GM23338 (cell line): Measurements from ENCODE around the gene TEKT3. TPM values are rescaled to one million over a fixed set of nuclear protein-coding genes. Genes with fewer than 3 reads are reported as not detected.
A peak's percentile ranks its signal among the peaks of the same experiment; 100 is the strongest.

ENCODE experiments used
- ATAC-seq: fragments of 200-7000 bp; cut with Tn5 transposase; 3 replicates; pipeline ENCODE4 v1.9.1; 2020
- DNase-seq: peaks from one replicate; pipeline ENCODE4 v3.0.0-alpha.2; 2015; ENCODE audit warnings: low spot score
- H2AFZ ChIP-seq: fragments of 200-600 bp; sonication (generic); 2 replicates; pipeline ENCODE4 v1.8.0; 2016; ENCODE audit warnings: antibody characterized with exemption, mild to moderate bottlenecking, moderate library complexity
- H3F3A ChIP-seq: fragments of 200-600 bp; sonication (generic); replicated peaks from 2 replicates; pipeline ENCODE4 v1.8.0; 2017; ENCODE audit warnings: antibody characterized with exemption, mixed run types, low read depth
- H3K27ac ChIP-seq: fragments of 200-600 bp; sonication (generic); 2 replicates; pipeline ENCODE4 v1.6.1; 2016; ENCODE audit warnings: low read depth
- H3K27me3 ChIP-seq: fragments of 200-600 bp; sonication (generic); 2 replicates; pipeline ENCODE4 v1.8.0; 2016; ENCODE audit warnings: mild to moderate bottlenecking, mixed run types, moderate library complexity; ENCODE audit not compliant: insufficient read depth
- H3K36me3 ChIP-seq: fragments of 200-600 bp; sonication (generic); 2 replicates; pipeline ENCODE4 v1.8.0; 2016; ENCODE audit warnings: mild to moderate bottlenecking; ENCODE audit not compliant: insufficient read depth
- H3K4me1 ChIP-seq: fragments of 200-600 bp; sonication (generic); 2 replicates; pipeline ENCODE4 v1.8.0; 2016; ENCODE audit warnings: mild to moderate bottlenecking, moderate library complexity; ENCODE audit not compliant: insufficient read depth
- H3K4me2 ChIP-seq: fragments of 200-600 bp; sonication (generic); 2 replicates; pipeline ENCODE4 v1.7.1; 2017; ENCODE audit warnings: mixed run types
- H3K4me3 ChIP-seq: fragments of 200-600 bp; sonication (generic); 2 replicates; pipeline ENCODE4 v1.6.1; 2016; ENCODE audit warnings: mixed run types
- H3K79me2 ChIP-seq: fragments of 200-600 bp; sonication (generic); replicated peaks from 2 replicates; pipeline ENCODE4 v1.8.0; 2017; ENCODE audit warnings: mild to moderate bottlenecking; ENCODE audit not compliant: insufficient read depth
- H3K9me2 ChIP-seq: fragments of 200-600 bp; sonication (generic); 2 replicates; pipeline ENCODE4 v1.8.0; 2017; ENCODE audit not compliant: insufficient read depth
- H4K20me1 ChIP-seq: fragments of 200-600 bp; sonication (generic); replicated peaks from 2 replicates; pipeline ENCODE4 v1.8.0; 2017; ENCODE audit warnings: mild to moderate bottlenecking; ENCODE audit not compliant: insufficient read depth
- H3K27ac Mint-ChIP-seq: 2 replicates; pipeline ENCODE4 v1.8.0; 2020; ENCODE audit warnings: inconsistent platforms, mild to moderate bottlenecking, moderate library complexity, mixed read lengths
- H3K27me3 Mint-ChIP-seq: 3 replicates; pipeline ENCODE4 v1.8.0; 2022; ENCODE audit warnings: low read depth, mild to moderate bottlenecking, moderate library complexity, mixed read lengths, inconsistent platforms; ENCODE audit not compliant: insufficient read depth, poor library complexity
- H3K36me3 Mint-ChIP-seq: 3 replicates; pipeline ENCODE4 v1.8.0; 2021; ENCODE audit warnings: low read depth, mild to moderate bottlenecking, inconsistent platforms, moderate library complexity, mixed read lengths
- H3K4me1 Mint-ChIP-seq: 3 replicates; pipeline ENCODE4 v1.8.0; 2020; ENCODE audit warnings: mild to moderate bottlenecking, inconsistent platforms, mixed read lengths
- H3K4me3 Mint-ChIP-seq: 3 replicates; pipeline ENCODE4 v1.8.0; 2021; ENCODE audit warnings: moderate library complexity, mild to moderate bottlenecking, inconsistent platforms, mixed read lengths
- H3K9me3 Mint-ChIP-seq: 3 replicates; pipeline ENCODE4 v1.8.0; 2020; ENCODE audit warnings: moderate library complexity, mild to moderate bottlenecking, inconsistent platforms, mixed read lengths
- CREB1 ChIP-seq: fragments of 250-450 bp; sonication (Bioruptor Pico); IDR thresholded peaks from 2 replicates; pipeline ENCODE4 v1.5.0; 2020; ENCODE audit warnings: low read depth, mild to moderate bottlenecking, moderate library complexity
- EZH2phosphoT487 ChIP-seq: fragments of 200-600 bp; sonication (generic); IDR thresholded peaks from one replicate; pipeline ENCODE4 v1.8.1; 2018; ENCODE audit warnings: antibody characterized with exemption; ENCODE audit not compliant: unreplicated experiment
- JUNB ChIP-seq: IDR thresholded peaks from one replicate; pipeline ENCODE4 v1.6.1; 2016; ENCODE audit warnings: antibody characterized with exemption; ENCODE audit not compliant: unreplicated experiment
- NANOG ChIP-seq: IDR thresholded peaks from 2 replicates; pipeline ENCODE4 v1.6.1; 2016; ENCODE audit warnings: antibody characterized with exemption, borderline replicate concordance
- POLR2AphosphoS5 ChIP-seq: IDR thresholded peaks from 2 replicates; pipeline ENCODE4 v1.6.1; 2016; ENCODE audit warnings: antibody characterized with exemption, low read depth
- ZNF331 ChIP-seq: fragments of 250-450 bp; sonication (Bioruptor Pico); IDR thresholded peaks from 2 replicates; pipeline ENCODE4 v1.5.0; 2020; ENCODE audit warnings: low read depth, mild to moderate bottlenecking, moderate library complexity
- polyA plus RNA-seq: library from polyadenylated mRNA; unstranded; fragments of >200 nt; fragmentation: Nextera tagmentation; extraction: Ambion mirVana; gene quantifications from 2 replicates; pipeline ENCODE4 v1.2.1, GENCODE V29; 2016
- total RNA-seq: library from RNA; depleted of rRNA; stranded (reverse); fragments of >200 nt; shearing (Covaris generic); gene quantifications from 2 replicates; pipeline ENCODE4 v1.2.3, GENCODE V29; 2014
- TF ChIP-seq, protein P1 (sequence below): IDR thresholded peaks from one replicate; pipeline ENCODE4 v1.6.1; 2018; ENCODE audit warnings: antibody characterized with exemption; ENCODE audit not compliant: unreplicated experiment
- TF ChIP-seq, protein P2 (sequence below): IDR thresholded peaks from 2 replicates; pipeline ENCODE4 v1.6.1; 2016; ENCODE audit warnings: antibody characterized with exemption
- TF ChIP-seq, protein P3 (sequence below), 2 experiments: fragments of 200-600 bp in 1 of 2; sonication (generic) in 1 of 2; conservative IDR thresholded peaks; 2 replicates each; pipeline versions ENCODE4 v1.5.1 to v1.6.1; 2016 to 2017; ENCODE audit warnings: antibody characterized with exemption in 2 of 2, low read depth in 2 of 2, mild to moderate bottlenecking in 2 of 2, moderate library complexity in 1 of 2

TEKT3 gene
- total and polyA plus RNA-seq, 2 experiments from 2014 or later: 1.6 to 2.0 TPM

DNA sequence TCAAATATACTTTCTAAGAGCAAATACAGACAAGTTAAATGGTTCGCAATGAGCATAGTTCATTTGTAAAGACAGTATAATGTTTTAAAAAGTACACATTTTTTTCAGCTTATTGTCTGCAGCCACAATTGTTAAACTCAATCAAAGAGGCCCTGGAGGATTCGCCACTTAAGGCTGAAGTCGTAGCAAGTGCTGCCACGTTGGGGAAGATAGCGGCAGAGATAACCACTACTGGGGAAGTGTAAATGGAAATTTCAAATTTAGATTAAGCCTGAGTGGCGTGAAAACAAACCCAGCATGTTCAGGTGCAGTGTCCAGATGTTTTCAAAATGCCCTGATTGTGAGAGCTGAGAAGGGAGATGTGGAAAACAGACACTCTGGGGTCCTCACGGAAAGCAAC, 84.7 kb downstream of the TEKT3 start:
- peak overlapping the region; percentile 92; the same call in 1 of the 2 replicates for H2AFZ ChIP-seq
- H3K79me2 ChIP-seq: no peaks in the 10 kb centered on the region
- no peak overlapping the region for H3K4me3 ChIP-seq
- DNase-seq: no peak
- H3K9me2 ChIP-seq: peaks cover 3% of the 10 kb centered on the region; the same call in 1 of the 2 replicates
- no peak overlapping the region for H3K4me2 ChIP-seq
- peaks cover 2% of the 10 kb centered on the region; the same call in 1 of the 2 replicates for H3K4me1 ChIP-seq
- ATAC-seq: no peak
- peaks cover 45% of the 10 kb centered on the region for H3K27me3 ChIP-seq
- no peaks in the 10 kb centered on the region; the same call in 2 of the 3 replicates for H3K9me3 Mint-ChIP-seq
- H3K27ac Mint-ChIP-seq: no peak overlapping the region
- TF ChIP-seq NANOG (no peak), JUNB (no peak), ZNF331 (no peak)
- TF ChIP-seq, protein P1, sequence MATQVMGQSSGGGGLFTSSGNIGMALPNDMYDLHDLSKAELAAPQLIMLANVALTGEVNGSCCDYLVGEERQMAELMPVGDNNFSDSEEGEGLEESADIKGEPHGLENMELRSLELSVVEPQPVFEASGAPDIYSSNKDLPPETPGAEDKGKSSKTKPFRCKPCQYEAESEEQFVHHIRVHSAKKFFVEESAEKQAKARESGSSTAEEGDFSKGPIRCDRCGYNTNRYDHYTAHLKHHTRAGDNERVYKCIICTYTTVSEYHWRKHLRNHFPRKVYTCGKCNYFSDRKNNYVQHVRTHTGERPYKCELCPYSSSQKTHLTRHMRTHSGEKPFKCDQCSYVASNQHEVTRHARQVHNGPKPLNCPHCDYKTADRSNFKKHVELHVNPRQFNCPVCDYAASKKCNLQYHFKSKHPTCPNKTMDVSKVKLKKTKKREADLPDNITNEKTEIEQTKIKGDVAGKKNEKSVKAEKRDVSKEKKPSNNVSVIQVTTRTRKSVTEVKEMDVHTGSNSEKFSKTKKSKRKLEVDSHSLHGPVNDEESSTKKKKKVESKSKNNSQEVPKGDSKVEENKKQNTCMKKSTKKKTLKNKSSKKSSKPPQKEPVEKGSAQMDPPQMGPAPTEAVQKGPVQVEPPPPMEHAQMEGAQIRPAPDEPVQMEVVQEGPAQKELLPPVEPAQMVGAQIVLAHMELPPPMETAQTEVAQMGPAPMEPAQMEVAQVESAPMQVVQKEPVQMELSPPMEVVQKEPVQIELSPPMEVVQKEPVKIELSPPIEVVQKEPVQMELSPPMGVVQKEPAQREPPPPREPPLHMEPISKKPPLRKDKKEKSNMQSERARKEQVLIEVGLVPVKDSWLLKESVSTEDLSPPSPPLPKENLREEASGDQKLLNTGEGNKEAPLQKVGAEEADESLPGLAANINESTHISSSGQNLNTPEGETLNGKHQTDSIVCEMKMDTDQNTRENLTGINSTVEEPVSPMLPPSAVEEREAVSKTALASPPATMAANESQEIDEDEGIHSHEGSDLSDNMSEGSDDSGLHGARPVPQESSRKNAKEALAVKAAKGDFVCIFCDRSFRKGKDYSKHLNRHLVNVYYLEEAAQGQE: no peak
- no peak overlapping the region; the same call in 2 of the 3 replicates for H3K4me3 Mint-ChIP-seq
- no peaks in the 10 kb centered on the region; the same call in 2 of the 3 replicates for H3K36me3 Mint-ChIP-seq
- H3K4me1 Mint-ChIP-seq: peaks cover 7% of the 10 kb centered on the region; the same call in 1 of the 3 replicates
- H4K20me1 ChIP-seq: no peaks in the 10 kb centered on the region
- peaks cover 48% of the 10 kb centered on the region for H3K27me3 Mint-ChIP-seq
- H3K36me3 ChIP-seq: no peaks in the 10 kb centered on the region
- no peak overlapping the region for H3K27ac ChIP-seq
- peaks cover 8% of the 10 kb centered on the region; the same call in 1 of the 2 replicates for H3F3A ChIP-seq

DNA sequence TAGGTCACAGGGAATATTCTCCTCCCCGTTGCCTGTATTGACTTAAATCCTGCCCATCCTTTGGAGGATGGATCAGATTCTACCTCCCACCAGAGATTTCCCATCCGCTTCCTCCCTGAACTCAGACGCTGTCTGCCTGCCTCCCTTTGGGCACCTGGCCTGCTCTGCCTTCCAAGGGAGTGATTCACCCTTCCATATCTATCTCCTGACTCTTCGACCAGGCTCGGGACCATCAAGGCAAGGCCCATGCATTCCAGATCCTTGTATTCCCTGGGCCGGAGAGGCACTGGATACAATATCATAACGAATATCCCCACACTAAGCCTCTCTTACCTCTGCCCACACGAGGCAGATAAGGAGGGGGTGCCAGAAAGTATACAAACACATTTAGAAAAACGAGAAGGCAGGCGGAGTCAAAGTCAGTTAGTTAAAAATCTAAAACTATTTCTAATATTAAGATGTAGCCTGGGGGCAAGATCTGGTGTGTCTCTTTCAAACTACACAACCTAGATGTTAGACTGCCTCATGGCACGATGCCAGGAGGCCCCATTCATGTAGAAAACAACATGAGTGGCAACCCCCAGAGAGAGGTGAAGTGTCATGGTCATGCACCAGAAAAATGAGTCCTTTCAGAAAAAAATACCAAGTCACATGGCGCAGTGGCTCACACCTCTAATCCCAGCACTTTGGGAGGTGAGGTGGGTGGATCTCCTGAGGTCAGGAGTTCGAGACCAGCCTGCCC, 85.5 kb downstream of the TEKT3 start:
- peaks cover 3% of the 10 kb centered on the region; the same call in 1 of the 3 replicates for H3K4me1 Mint-ChIP-seq
- H3K79me2 ChIP-seq: no peaks in the 10 kb centered on the region
- H3K9me2 ChIP-seq: peaks cover 8% of the 10 kb centered on the region; the same call in 1 of the 2 replicates
- ATAC-seq (no peak), DNase-seq (no peak)
- TF ChIP-seq JUNB (no peak), POLR2AphosphoS5 (no peak), EZH2phosphoT487 (no peak), CREB1 (CRISPR knock-in tag) (no peak), NANOG (no peak)
- TF ChIP-seq, protein P2, sequence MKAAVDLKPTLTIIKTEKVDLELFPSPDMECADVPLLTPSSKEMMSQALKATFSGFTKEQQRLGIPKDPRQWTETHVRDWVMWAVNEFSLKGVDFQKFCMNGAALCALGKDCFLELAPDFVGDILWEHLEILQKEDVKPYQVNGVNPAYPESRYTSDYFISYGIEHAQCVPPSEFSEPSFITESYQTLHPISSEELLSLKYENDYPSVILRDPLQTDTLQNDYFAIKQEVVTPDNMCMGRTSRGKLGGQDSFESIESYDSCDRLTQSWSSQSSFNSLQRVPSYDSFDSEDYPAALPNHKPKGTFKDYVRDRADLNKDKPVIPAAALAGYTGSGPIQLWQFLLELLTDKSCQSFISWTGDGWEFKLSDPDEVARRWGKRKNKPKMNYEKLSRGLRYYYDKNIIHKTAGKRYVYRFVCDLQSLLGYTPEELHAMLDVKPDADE: no peak
- TF ChIP-seq, protein P3, sequence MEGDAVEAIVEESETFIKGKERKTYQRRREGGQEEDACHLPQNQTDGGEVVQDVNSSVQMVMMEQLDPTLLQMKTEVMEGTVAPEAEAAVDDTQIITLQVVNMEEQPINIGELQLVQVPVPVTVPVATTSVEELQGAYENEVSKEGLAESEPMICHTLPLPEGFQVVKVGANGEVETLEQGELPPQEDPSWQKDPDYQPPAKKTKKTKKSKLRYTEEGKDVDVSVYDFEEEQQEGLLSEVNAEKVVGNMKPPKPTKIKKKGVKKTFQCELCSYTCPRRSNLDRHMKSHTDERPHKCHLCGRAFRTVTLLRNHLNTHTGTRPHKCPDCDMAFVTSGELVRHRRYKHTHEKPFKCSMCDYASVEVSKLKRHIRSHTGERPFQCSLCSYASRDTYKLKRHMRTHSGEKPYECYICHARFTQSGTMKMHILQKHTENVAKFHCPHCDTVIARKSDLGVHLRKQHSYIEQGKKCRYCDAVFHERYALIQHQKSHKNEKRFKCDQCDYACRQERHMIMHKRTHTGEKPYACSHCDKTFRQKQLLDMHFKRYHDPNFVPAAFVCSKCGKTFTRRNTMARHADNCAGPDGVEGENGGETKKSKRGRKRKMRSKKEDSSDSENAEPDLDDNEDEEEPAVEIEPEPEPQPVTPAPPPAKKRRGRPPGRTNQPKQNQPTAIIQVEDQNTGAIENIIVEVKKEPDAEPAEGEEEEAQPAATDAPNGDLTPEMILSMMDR (conservative IDR thresholded peaks at IDR 0.05; ENCODE audit: low read depth in 2 of 2): no peak
- no peak overlapping the region for H3K4me2 ChIP-seq
- H3K4me3 Mint-ChIP-seq: no peak overlapping the region
- H3K4me3 ChIP-seq: no peak overlapping the region
- no peaks in the 10 kb centered on the region for H4K20me1 ChIP-seq
- peaks cover 37% of the 10 kb centered on the region for H3K27me3 ChIP-seq
- H3K27ac Mint-ChIP-seq: no peak overlapping the region
- H3K9me3 Mint-ChIP-seq: no peaks in the 10 kb centered on the region; the same call in 2 of the 3 replicates
- H3K36me3 ChIP-seq: no peaks in the 10 kb centered on the region
- H2AFZ ChIP-seq: no peak overlapping the region
- H3K27ac ChIP-seq: no peak overlapping the region
- H3K27me3 Mint-ChIP-seq: peaks cover 40% of the 10 kb centered on the region
- H3F3A ChIP-seq: peaks cover 8% of the 10 kb centered on the region; the same call in 1 of the 2 replicates
- H3K4me1 ChIP-seq: no peaks in the 10 kb centered on the region
- H3K36me3 Mint-ChIP-seq: no peaks in the 10 kb centered on the region; the same call in 2 of the 3 replicates
